Loucy (cell line): ENCODE results near the gene EIPR1.

Experiments
- H2AFZ ChIP-seq: fragments of 200-600 bp; sonication (generic); 2 replicates; pipeline ENCODE4 v1.6.0; 2016; ENCODE audit warnings: antibody characterized with exemption, mild to moderate bottlenecking, low read length, moderate library complexity
- H3F3A ChIP-seq: fragments of 200-600 bp; 2 replicates; pipeline ENCODE4 v1.6.0; 2016; ENCODE audit warnings: antibody characterized with exemption, low read depth, mild to moderate bottlenecking
- H3K27me3 ChIP-seq: fragments of 200-600 bp; sonication (generic); 2 replicates; pipeline ENCODE4 v1.6.1; 2014; ENCODE audit warnings: low read length, mild to moderate bottlenecking; ENCODE audit not compliant: insufficient read depth, poor library complexity, severe bottlenecking
- H3K36me3 ChIP-seq: fragments of 200-600 bp; sonication (generic); 2 replicates; pipeline ENCODE4 v1.6.1; 2016; ENCODE audit warnings: low read length; ENCODE audit not compliant: insufficient read depth
- H3K4me1 ChIP-seq: fragments of 200-600 bp; sonication (generic); 2 replicates; pipeline ENCODE4 v1.5.1; 2014; ENCODE audit warnings: low read length, mild to moderate bottlenecking; ENCODE audit not compliant: insufficient read depth, poor library complexity, severe bottlenecking
- H3K4me2 ChIP-seq: fragments of 200-600 bp; sonication (generic); 2 replicates; pipeline ENCODE4 v1.6.0; 2014; ENCODE audit warnings: antibody characterized with exemption, low read length, low read depth, mild to moderate bottlenecking; ENCODE audit not compliant: poor library complexity, severe bottlenecking
- H3K4me3 ChIP-seq: fragments of 200-600 bp; sonication (generic); 2 replicates; pipeline ENCODE4 v1.5.1; 2014; ENCODE audit warnings: low read length, mild to moderate bottlenecking, mixed read lengths; ENCODE audit not compliant: poor library complexity, severe bottlenecking
- H3K79me2 ChIP-seq: fragments of 200-600 bp; sonication (generic); 2 replicates; pipeline ENCODE4 v1.6.1; 2014; ENCODE audit warnings: low read length; ENCODE audit not compliant: insufficient read depth
- H3K9ac ChIP-seq: fragments of 200-600 bp; sonication (generic); 2 replicates; pipeline ENCODE4 v1.6.0; 2014; ENCODE audit warnings: mild to moderate bottlenecking, low read depth, low read length, moderate library complexity; ENCODE audit not compliant: poor library complexity, severe bottlenecking
- H3K9me2 ChIP-seq: fragments of 200-600 bp; sonication (generic); replicated peaks from 2 replicates; pipeline ENCODE4 v1.6.1; 2016; ENCODE audit warnings: low read depth, low read length, mixed read lengths
- H3K9me3 ChIP-seq: fragments of 200-600 bp; sonication (generic); 2 replicates; pipeline ENCODE4 v1.6.1; 2014; ENCODE audit warnings: mild to moderate bottlenecking, antibody characterized with exemption, low read length, low read depth; ENCODE audit not compliant: insufficient read depth
- H4K20me1 ChIP-seq: fragments of 200-600 bp; sonication (generic); 2 replicates; pipeline ENCODE4 v1.6.0; 2014; ENCODE audit warnings: antibody characterized with exemption, low read length, mild to moderate bottlenecking; ENCODE audit not compliant: insufficient read depth, poor library complexity, severe bottlenecking
- CTCF ChIP-seq: fragments of 200-600 bp; sonication (generic); conservative IDR thresholded peaks from 2 replicates; pipeline ENCODE4 v1.5.1; 2014; ENCODE audit warnings: mild to moderate bottlenecking, antibody characterized with exemption, low read length
- EZH2phosphoT487 ChIP-seq: fragments of 200-600 bp; IDR thresholded peaks from 2 replicates; pipeline ENCODE4 v1.6.1; 2018; ENCODE audit warnings: antibody characterized with exemption, mild to moderate bottlenecking, moderate library complexity, borderline replicate concordance

Gene EIPR1

GRCh38 chr2:3174626-3175567 is 202.7 kb downstream of the EIPR1 start:
- Histone ChIP-seq H3K36me3 (no peaks in the 10 kb centered on the region), H3K4me1 (no peaks in the 10 kb centered on the region), H3K9me2 (no peaks in the 10 kb centered on the region), H4K20me1 (no peaks in the 10 kb centered on the region), H3K27me3 (no peaks in the 10 kb centered on the region), H3K9ac (no peak overlapping the region), H3K4me2 (no peak overlapping the region), H3K4me3 (no peak overlapping the region), H2AFZ (no peak overlapping the region), H3F3A (no peaks in the 10 kb centered on the region), H3K9me3 (no peaks in the 10 kb centered on the region), H3K79me2 (no peaks in the 10 kb centered on the region)
- TF ChIP-seq CTCF (no peak), EZH2phosphoT487 (no peak)

GRCh38 chr2:3173031-3173430 is 204.6 kb downstream of the EIPR1 start:
- no peak overlapping the region for H3K4me2 ChIP-seq
- no peaks in the 10 kb centered on the region for H4K20me1 ChIP-seq
- H3K27me3 ChIP-seq = no peaks in the 10 kb centered on the region
- no peaks in the 10 kb centered on the region for H3K4me1 ChIP-seq
- H2AFZ ChIP-seq = no peak overlapping the region
- no peaks in the 10 kb centered on the region for H3K79me2 ChIP-seq
- no peaks in the 10 kb centered on the region for H3K9me3 ChIP-seq
- H3K36me3 ChIP-seq = no peaks in the 10 kb centered on the region
- no peaks in the 10 kb centered on the region for H3F3A ChIP-seq
- H3K9ac ChIP-seq = no peak overlapping the region
- no peak overlapping the region for H3K4me3 ChIP-seq
- H3K9me2 ChIP-seq = no peaks in the 10 kb centered on the region
- no peak for TF ChIP-seq CTCF
- TF ChIP-seq EZH2phosphoT487 = no peak

- H3K36me3 ChIP-seq = no peaks in the 10 kb centered on the region
- no peak overlapping the region for H3K4me2 ChIP-seq
- no peaks in the 10 kb centered on the region for H3K9me3 ChIP-seq
- H3F3A ChIP-seq = no peaks in the 10 kb centered on the region
- H3K9me2 ChIP-seq = no peaks in the 10 kb centered on the region
- H3K27me3 ChIP-seq = no peaks in the 10 kb centered on the region
- H3K9ac ChIP-seq = no peak overlapping the region
- TF ChIP-seq CTCF = no peak
- no peak for TF ChIP-seq EZH2phosphoT487
- H3K4me3 ChIP-seq = no peak overlapping the region
- H3K4me1 ChIP-seq = no peaks in the 10 kb centered on the region
- no peak overlapping the region for H2AFZ ChIP-seq
- no peaks in the 10 kb centered on the region for H3K79me2 ChIP-seq
- H4K20me1 ChIP-seq = no peaks in the 10 kb centered on the region
These were observed 205.2 kb downstream of the EIPR1 start for GRCh38 chr2:3172265-3172935.
